BJ (cell line): Measurements from ENCODE around the gene TSPAN14. TPM values are rescaled to one million over a fixed set of nuclear protein-coding genes. Genes with fewer than 3 reads are reported as not detected.

Source experiments
- CTCF ChIA-PET: fragments of 350-600 bp; formaldehyde crosslinking; extraction: SDS; loops from one replicate; lab custom pipeline; 2021; ENCODE audit warnings: antibody characterized with exemption, inconsistent platforms; lab: Yijun Ruan, JAX
- POLR2A ChIA-PET: fragments of 300-600 bp; sonication (Branson Sonifier 250); formaldehyde crosslinking; extraction: SDS; loops from one replicate; lab custom pipeline; 2021; ENCODE audit warnings: antibody characterized with exemption; lab: Charles Lee
- DNase-seq: peaks from one replicate; pipeline ENCODE4 v3.0.0-alpha.2; 2011; ENCODE audit warnings: low read depth
- H3K27me3 ChIP-seq: 2 replicates; pipeline ENCODE4 v1.6.0; 2011; ENCODE audit warnings: low read length; ENCODE audit not compliant: control insufficient read depth, insufficient read depth
- H3K36me3 ChIP-seq: 2 replicates; pipeline ENCODE4 v1.5.1; 2011; ENCODE audit warnings: low read length; ENCODE audit not compliant: control insufficient read depth, insufficient read depth
- H3K4me3 ChIP-seq: 2 replicates; pipeline ENCODE4 v1.5.1; 2011; ENCODE audit warnings: low read depth, mild to moderate bottlenecking, control low read depth, low read length
- polyA plus RNA-seq: library from polyadenylated mRNA; depleted of rRNA; stranded (reverse); fragments of >200 nt; gene quantifications from 2 replicates; pipeline ENCODE4 v1.2.3, GENCODE V29; 2011
- TF ChIP-seq, protein P1 (sequence below): IDR thresholded peaks from 2 replicates; pipeline ENCODE4 v1.5.1; 2011; ENCODE audit warnings: low read depth, mild to moderate bottlenecking, control low read depth, inconsistent platforms, low read length, moderate library complexity; ENCODE audit not compliant: insufficient read depth

The TSPAN14 gene
- polyA plus RNA-seq, 1 experiment, result 33.3 TPM

DNA sequence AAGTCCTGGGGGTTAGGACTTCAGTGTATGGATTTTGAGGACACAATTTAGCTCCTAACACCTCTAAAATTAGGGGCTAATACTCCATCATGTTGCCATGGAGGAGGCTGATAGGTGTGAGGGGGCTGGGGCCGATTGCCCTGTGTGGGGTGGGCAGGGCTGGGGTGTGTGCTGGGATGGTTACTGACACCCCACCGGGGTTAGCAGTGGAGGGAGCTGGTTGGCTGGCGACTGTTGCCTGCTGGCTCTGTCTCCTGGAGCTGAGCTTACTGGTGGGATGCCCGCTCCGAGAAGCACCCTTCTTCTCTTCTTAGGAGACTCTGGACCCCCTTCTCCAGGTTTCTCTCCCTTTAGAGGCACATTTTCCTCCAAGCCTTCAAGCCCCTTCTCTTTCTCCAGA lies 61.4 kb downstream of the TSPAN14 start:
- peaks cover 24% of the 10 kb centered on the region for H3K36me3 ChIP-seq
- no peaks in the 10 kb centered on the region for H3K27me3 ChIP-seq
- H3K4me3 ChIP-seq, result no peak overlapping the region
- POLR2A ChIA-PET, result no interaction called here
- DNase-seq, result no peak
- CTCF ChIA-PET, result interaction anchor here (4.3 kb wide), 1 partner anchor 10 kb away, joined by 21 read pairs; no protein-coding TSS in a partner anchor
- TF ChIP-seq, protein P1, sequence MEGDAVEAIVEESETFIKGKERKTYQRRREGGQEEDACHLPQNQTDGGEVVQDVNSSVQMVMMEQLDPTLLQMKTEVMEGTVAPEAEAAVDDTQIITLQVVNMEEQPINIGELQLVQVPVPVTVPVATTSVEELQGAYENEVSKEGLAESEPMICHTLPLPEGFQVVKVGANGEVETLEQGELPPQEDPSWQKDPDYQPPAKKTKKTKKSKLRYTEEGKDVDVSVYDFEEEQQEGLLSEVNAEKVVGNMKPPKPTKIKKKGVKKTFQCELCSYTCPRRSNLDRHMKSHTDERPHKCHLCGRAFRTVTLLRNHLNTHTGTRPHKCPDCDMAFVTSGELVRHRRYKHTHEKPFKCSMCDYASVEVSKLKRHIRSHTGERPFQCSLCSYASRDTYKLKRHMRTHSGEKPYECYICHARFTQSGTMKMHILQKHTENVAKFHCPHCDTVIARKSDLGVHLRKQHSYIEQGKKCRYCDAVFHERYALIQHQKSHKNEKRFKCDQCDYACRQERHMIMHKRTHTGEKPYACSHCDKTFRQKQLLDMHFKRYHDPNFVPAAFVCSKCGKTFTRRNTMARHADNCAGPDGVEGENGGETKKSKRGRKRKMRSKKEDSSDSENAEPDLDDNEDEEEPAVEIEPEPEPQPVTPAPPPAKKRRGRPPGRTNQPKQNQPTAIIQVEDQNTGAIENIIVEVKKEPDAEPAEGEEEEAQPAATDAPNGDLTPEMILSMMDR, result no peak

DNA sequence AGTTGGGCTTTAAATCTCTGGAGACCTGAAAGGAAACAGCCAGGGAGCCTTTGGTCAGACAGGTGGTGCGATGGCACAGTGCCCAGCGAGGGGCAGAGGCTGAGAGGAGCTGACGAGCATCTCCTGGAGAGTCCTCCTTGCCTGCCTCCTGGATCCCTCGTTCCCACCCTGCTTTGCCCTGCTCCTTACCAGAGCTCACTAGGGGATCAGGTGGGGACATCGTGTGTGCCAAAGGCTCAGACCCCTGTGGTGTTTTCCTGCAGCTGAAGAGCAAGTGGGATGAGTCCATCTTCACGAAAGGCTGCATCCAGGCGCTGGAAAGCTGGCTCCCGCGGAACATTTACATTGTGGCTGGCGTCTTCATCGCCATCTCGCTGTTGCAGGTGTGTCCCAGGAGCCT lies 61.8 kb downstream of the TSPAN14 start:
- Histone ChIP-seq H3K27me3 (no peaks in the 10 kb centered on the region), H3K4me3 (no peak overlapping the region), H3K36me3 (peaks cover 24% of the 10 kb centered on the region)
- DNase-seq, result no peak
- ChIA-PET CTCF (interaction anchor here (4.3 kb wide), 1 partner anchor 10 kb away, joined by 21 read pairs; no protein-coding TSS in a partner anchor), POLR2A (no interaction called here)
- TF ChIP-seq, protein P1, result no peak

DNA sequence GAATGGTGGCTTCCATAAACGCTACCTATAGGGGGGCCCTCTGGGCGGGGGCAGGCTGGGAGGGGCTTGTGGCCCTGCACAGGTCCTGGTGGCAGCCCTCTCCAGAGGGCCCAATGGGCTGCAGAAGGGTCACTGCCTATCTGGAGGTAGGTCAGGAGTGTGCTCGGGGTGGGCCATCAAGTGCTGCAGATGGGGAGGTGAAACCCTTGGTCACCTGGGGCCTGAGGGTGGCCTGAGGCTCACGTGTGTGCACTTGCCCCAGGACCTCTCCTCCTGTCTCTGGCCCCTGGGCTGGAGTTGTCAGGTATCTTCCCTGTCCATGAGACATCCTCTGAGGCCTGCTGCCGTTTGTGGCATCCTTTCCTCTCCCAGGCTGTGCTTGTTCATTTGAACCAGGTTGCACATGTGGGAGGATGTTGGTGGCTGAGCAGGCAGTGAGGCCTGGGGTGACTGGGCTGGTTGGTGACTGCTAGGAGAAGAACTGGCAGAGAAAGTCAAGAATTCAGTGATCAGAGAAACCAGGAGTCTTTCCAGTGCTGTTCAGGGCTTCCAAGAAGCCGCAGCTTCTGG lies 62.5 kb downstream of the TSPAN14 start:
- Histone ChIP-seq H3K36me3 (peaks cover 23% of the 10 kb centered on the region), H3K27me3 (no peaks in the 10 kb centered on the region), H3K4me3 (no peak overlapping the region)
- POLR2A ChIA-PET, result no interaction called here
- CTCF ChIA-PET, result interaction anchor here (4.3 kb wide), 1 partner anchor 11 kb away, joined by 21 read pairs; no protein-coding TSS in a partner anchor
- TF ChIP-seq, protein P1, result no peak
- no peak for DNase-seq

DNA sequence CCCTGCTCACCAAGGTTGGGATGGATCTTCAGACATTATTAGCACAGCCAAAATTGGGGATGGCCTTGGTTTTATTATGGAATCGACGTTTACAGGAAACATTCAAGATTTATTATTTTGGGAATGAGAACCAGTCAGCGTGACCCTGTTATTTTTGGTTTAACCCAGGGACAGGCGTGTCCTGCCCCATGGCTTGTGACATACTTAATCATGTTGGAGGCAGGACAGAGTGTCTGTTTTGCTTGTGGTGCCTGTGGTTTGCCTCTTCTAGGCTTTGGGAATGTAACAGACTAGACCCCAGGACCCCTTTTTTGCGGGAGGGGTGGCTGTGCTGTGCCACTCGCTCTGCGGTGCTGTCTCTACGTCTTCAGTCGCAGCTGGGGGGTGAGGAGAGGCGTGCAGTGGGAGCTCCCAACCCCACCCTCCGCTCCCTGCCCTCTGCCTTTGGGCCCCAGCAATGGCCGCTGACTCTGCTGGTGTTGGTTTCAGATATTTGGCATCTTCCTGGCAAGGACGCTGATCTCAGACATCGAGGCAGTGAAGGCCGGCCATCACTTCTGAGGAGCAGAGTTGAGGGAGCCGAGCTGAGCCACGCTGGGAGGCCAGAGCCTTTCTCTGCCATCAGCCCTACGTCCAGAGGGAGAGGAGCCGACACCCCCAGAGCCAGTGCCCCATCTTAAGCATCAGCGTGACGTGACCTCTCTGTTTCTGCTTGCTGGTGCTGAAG lies 63.5 kb downstream of the TSPAN14 start:
- TF ChIP-seq, protein P1, result no peak
- CTCF ChIA-PET, result interaction anchor here (2.3 kb wide), 1 partner anchor 73 kb away, joined by 6 read pairs; no protein-coding TSS in a partner anchor
- no peak for DNase-seq

DNA sequence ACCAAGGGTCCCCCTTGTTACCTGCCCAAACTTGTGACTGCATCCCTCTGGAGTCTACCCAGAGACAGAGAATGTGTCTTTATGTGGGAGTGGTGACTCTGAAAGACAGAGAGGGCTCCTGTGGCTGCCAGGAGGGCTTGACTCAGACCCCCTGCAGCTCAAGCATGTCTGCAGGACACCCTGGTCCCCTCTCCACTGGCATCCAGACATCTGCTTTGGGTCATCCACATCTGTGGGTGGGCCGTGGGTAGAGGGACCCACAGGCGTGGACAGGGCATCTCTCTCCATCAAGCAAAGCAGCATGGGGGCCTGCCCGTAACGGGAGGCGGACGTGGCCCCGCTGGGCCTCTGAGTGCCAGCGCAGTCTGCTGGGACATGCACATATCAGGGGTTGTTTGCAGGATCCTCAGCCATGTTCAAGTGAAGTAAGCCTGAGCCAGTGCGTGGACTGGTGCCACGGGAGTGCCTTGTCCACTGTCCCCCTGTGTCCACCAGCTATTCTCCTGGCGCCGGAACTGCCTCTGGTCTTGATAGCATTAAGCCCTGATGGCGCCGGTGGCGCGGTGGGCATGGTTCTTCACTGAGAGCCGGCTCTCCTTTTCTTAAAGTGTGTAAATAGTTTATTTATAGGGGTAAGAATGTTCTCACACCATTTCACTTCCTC lies 64.2 kb downstream of the TSPAN14 start:
- H3K27me3 ChIP-seq, result no peaks in the 10 kb centered on the region
- CTCF ChIA-PET, result interaction anchor here (2.3 to 3.3 kb wide), 2 partner anchors 13 to 74 kb away, joined by 6 to 13 read pairs; no protein-coding TSS in a partner anchor
- peaks cover 18% of the 10 kb centered on the region for H3K36me3 ChIP-seq
- no peak for DNase-seq
- POLR2A ChIA-PET, result no interaction called here
- no peak overlapping the region for H3K4me3 ChIP-seq
- TF ChIP-seq, protein P1, result no peak

More for the DNA sequence above, 63.5 kb downstream of the TSPAN14 start:
- POLR2A ChIA-PET, result no interaction called here
- H3K27me3 ChIP-seq, result no peaks in the 10 kb centered on the region
- peaks cover 18% of the 10 kb centered on the region for H3K36me3 ChIP-seq
- H3K4me3 ChIP-seq, result no peak overlapping the region
